Erythroblast (primary cell): Measurements from ENCODE around the gene THSD7A.

Experiments used
- GATA1 ChIP-seq: IDR thresholded peaks from 2 replicates; pipeline ENCODE4 v1.6.1; 2011; ENCODE audit warnings: low read depth, mild to moderate bottlenecking, control low read depth, low read length, moderate library complexity
- POLR2A ChIP-seq: IDR thresholded peaks from 2 replicates; pipeline ENCODE4 v1.6.1; 2011; ENCODE audit warnings: mild to moderate bottlenecking, low read length

GRCh38 chr7:11449316-11449715, 382.7 kb downstream of the THSD7A start:
- no peak for TF ChIP-seq POLR2A
- no peak for TF ChIP-seq GATA1
